Measurements from ENCODE around the gene ADAP1.
A peak's percentile ranks its signal among the peaks of the same experiment; 100 is the strongest.

DNA sequence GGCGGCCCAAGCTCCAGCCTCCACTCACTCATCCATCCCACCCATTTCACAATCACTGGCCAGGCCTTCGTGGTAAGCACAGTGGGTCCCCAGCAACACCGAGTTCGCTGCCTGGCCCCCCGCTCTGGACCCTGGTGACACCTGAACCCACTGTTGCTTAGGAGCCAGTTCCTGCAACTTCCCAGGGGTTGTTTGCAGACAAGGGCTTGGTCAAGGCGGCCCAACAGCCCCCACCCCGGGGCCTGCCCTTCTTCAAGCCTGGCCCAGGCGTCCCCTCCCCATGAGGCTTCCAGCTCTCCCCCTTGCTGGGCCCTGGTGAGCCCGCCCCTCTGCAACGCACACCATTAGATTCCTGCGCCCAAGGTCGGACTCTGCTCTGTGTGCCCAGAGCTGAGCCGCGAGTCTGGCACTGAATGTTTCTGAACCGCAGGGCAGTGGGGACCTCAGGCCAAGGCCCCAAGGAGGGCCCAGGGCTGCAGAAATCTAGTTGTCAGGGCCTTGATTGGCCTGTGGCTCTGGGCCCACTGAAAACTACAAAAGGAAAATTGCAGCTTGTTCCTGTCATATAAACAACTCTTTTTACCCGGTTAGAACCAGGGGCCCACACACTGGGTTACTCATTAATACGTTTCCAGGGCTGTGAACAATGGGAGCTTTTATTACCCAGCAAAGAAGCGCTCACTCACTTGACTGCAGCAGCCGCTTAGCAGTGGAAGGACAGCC, 23.0 kb upstream of the ADAP1 start:
- TF ChIP-seq TBP (CRISPR knock-in tag; IDR thresholded peaks at IDR 0.05) (no peak), FIP1L1 (IDR thresholded peaks at IDR 0.05; ENCODE audit: borderline replicate concordance, insufficient read depth, low read depth, low read length) (no peak; the same call in 1 of the 2 replicates), POLR2AphosphoS5 (IDR thresholded peaks at IDR 0.05; ENCODE audit: low read depth, low read length) (peak; percentile 77), ZBTB1 (CRISPR knock-in tag; IDR thresholded peaks at IDR 0.05; ENCODE audit: borderline replicate concordance) (no peak), ELF1 (CRISPR knock-in tag; IDR thresholded peaks at IDR 0.05) (no peak; the same call in 1 of the 2 replicates), KDM2A (CRISPR knock-in tag; IDR thresholded peaks at IDR 0.05; ENCODE audit: borderline replicate concordance, low read depth) (peak; percentile 84), ZNF788 (CRISPR knock-in tag; IDR thresholded peaks at IDR 0.05; ENCODE audit: borderline replicate concordance) (peak; percentile 74; the same call in 1 of the 2 replicates), ZNF747 (CRISPR knock-in tag; IDR thresholded peaks at IDR 0.05; ENCODE audit: borderline replicate concordance) (no peak; the same call in 1 of the 2 replicates), FOXK2 (IDR thresholded peaks at IDR 0.05) (peak; percentile 89)
- TF ChIP-seq, protein P1, sequence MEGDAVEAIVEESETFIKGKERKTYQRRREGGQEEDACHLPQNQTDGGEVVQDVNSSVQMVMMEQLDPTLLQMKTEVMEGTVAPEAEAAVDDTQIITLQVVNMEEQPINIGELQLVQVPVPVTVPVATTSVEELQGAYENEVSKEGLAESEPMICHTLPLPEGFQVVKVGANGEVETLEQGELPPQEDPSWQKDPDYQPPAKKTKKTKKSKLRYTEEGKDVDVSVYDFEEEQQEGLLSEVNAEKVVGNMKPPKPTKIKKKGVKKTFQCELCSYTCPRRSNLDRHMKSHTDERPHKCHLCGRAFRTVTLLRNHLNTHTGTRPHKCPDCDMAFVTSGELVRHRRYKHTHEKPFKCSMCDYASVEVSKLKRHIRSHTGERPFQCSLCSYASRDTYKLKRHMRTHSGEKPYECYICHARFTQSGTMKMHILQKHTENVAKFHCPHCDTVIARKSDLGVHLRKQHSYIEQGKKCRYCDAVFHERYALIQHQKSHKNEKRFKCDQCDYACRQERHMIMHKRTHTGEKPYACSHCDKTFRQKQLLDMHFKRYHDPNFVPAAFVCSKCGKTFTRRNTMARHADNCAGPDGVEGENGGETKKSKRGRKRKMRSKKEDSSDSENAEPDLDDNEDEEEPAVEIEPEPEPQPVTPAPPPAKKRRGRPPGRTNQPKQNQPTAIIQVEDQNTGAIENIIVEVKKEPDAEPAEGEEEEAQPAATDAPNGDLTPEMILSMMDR (CRISPR knock-in tag; IDR thresholded peaks at IDR 0.05): peak; percentile 13; the same call in 1 of the 2 replicates
- TF ChIP-seq, protein P2, sequence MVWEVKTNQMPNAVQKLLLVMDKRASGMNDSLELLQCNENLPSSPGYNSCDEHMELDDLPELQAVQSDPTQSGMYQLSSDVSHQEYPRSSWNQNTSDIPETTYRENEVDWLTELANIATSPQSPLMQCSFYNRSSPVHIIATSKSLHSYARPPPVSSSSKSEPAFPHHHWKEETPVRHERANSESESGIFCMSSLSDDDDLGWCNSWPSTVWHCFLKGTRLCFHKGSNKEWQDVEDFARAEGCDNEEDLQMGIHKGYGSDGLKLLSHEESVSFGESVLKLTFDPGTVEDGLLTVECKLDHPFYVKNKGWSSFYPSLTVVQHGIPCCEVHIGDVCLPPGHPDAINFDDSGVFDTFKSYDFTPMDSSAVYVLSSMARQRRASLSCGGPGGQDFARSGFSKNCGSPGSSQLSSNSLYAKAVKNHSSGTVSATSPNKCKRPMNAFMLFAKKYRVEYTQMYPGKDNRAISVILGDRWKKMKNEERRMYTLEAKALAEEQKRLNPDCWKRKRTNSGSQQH (CRISPR knock-in tag; IDR thresholded peaks at IDR 0.05; ENCODE audit: low read depth): peak; percentile 8; the same call in 1 of the 2 replicates
- TF ChIP-seq, protein P3, sequence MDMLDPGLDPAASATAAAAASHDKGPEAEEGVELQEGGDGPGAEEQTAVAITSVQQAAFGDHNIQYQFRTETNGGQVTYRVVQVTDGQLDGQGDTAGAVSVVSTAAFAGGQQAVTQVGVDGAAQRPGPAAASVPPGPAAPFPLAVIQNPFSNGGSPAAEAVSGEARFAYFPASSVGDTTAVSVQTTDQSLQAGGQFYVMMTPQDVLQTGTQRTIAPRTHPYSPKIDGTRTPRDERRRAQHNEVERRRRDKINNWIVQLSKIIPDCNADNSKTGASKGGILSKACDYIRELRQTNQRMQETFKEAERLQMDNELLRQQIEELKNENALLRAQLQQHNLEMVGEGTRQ (IDR thresholded peaks at IDR 0.05; ENCODE audit: low read depth, low read length): no peak
- TF ChIP-seq, protein P3 (CRISPR knock-in tag; IDR thresholded peaks at IDR 0.05; ENCODE audit: borderline replicate concordance): 0 out of 2 replicates have a peak, but pooled peaks have one; percentile 19
